Stimulated activated effector memory CD8-positive, alpha-beta T cell treated with anti-CD3 and anti-CD28 coated beads, Interleukin-12 subunit alpha, Interleukin-12 subunit beta, amount 100 ng/mL, for 72 hours (primary cell): ENCODE results near the gene BRSK2.
A peak's percentile ranks its signal among the peaks of the same experiment; 100 is the strongest.
"Not testable (repeated sequence)": the region's sequence is repeated elsewhere in the genome, so short reads cannot be mapped to it uniquely, and the experiment has no call there.

ENCODE experiments used
- ATAC-seq: fragments of 150-1000 bp; cut with Tn5 transposase; 2 replicates; pipeline ENCODE4 v1.10.0; 2021
- DNase-seq, 2 donors: peaks; one replicate each; pipeline ENCODE4 v3.0.0; 2021 to 2022; ENCODE audit warnings: low spot score in 2 of 2
- H3K27ac Mint-ChIP-seq: one replicate; pipeline ENCODE4 v1.8.0; 2022; ENCODE audit warnings: mild to moderate bottlenecking, mixed read lengths
- H3K36me3 Mint-ChIP-seq: one replicate; pipeline ENCODE4 v1.8.0; 2022; ENCODE audit warnings: mild to moderate bottlenecking, mixed read lengths
- H3K4me1 Mint-ChIP-seq: one replicate; pipeline ENCODE4 v1.8.0; 2022; ENCODE audit warnings: mixed read lengths
- H3K4me3 Mint-ChIP-seq: one replicate; pipeline ENCODE4 v1.8.0; 2022; ENCODE audit warnings: mild to moderate bottlenecking, mixed read lengths
- H3K9me3 Mint-ChIP-seq: one replicate; pipeline ENCODE4 v1.8.0; 2022; ENCODE audit warnings: mixed read lengths

The BRSK2 gene

DNA sequence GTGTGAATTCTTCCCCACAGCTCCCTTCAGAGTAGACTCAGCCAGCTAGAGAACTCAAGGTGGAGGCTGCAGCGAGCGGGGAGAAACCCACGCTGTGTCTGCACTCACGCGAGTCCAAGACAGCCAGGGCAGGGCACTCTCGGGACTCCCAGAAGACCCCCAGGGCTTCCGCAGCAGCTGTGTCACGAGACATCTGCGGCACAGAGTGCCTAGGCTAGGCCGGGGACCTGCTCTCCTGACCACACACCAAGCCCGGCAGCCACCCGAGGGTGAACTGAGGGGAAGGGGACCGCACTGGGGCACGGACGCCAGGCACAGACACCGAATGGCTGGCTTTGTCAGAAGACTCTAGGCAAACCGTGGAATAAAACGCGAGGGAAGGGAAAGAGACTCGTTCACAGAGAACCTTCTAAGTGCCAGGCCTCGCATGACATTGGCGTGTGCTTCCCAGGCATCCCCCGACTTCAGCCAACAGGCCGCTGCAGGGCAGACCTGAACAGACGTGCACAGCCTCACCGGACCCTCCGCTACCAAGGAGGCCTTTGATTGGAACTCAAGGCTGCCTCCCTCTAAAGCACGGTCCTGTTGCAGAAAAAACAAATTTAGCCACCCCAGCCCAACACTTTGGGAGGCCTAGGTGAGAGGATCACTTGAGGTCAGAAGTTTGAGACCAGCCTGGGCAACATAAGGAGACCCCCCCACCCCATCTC, 115.0 kb downstream of the BRSK2 start:
- H3K27ac Mint-ChIP-seq, result peak overlapping the region; percentile 83
- no peaks in the 10 kb centered on the region for H3K9me3 Mint-ChIP-seq
- no peaks in the 10 kb centered on the region for H3K36me3 Mint-ChIP-seq
- DNase-seq, result no peak
- H3K4me1 Mint-ChIP-seq, result peaks cover 80% of the 10 kb centered on the region
- ATAC-seq, result no peak
- no peak overlapping the region for H3K4me3 Mint-ChIP-seq

DNA sequence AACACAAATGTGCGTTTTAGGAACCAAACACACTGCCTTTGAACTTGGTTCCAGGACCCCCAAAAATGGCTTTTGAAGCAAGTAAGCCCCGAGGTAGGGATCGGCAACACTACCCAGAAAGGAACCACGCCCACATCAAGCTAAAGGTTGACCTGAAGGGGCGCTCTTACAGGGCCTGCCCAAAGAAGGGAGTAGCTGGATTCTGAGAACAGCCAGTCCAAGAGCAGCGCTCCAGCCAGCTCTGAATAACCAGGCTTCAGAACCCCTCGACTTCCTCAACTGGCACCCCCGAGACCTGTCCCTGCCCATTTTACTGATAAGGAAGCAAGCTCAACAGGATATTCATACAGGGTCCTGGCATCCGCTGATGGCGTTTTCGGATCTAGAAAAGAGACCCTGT, 115.7 kb downstream of the BRSK2 start:
- no peaks in the 10 kb centered on the region for H3K36me3 Mint-ChIP-seq
- H3K27ac Mint-ChIP-seq, result peak overlapping the region; percentile 83
- no peak overlapping the region for H3K4me3 Mint-ChIP-seq
- peaks cover 73% of the 10 kb centered on the region for H3K4me1 Mint-ChIP-seq
- DNase-seq (no peak), ATAC-seq (no peak)
- no peaks in the 10 kb centered on the region for H3K9me3 Mint-ChIP-seq

DNA sequence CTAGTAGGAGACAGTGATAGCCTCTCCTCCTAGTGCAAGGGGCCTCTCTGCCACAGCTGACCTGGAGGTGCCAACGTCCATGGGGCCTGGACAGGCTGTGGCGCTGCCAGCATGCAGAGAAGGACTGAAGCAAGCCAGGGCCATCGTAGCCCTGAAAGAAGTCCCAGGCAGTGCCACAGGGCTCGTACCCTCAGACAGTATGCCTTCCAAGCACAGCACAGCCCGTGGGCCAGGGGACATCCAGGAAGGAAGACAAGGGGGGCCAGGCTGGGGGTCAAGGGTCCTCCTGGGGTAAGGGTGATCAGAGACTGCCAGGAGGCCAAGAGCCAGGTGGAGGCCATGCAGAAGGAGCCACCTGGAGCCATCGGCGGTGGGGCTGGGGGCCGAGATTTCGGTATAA, 117.2 kb downstream of the BRSK2 start:
- Mint-ChIP-seq H3K4me3 (no peak overlapping the region), H3K27ac (peak overlapping the region; percentile 83), H3K4me1 (peaks cover 65% of the 10 kb centered on the region), H3K9me3 (no peaks in the 10 kb centered on the region), H3K36me3 (no peaks in the 10 kb centered on the region)
- DNase-seq (no peak), ATAC-seq (no peak)

DNA sequence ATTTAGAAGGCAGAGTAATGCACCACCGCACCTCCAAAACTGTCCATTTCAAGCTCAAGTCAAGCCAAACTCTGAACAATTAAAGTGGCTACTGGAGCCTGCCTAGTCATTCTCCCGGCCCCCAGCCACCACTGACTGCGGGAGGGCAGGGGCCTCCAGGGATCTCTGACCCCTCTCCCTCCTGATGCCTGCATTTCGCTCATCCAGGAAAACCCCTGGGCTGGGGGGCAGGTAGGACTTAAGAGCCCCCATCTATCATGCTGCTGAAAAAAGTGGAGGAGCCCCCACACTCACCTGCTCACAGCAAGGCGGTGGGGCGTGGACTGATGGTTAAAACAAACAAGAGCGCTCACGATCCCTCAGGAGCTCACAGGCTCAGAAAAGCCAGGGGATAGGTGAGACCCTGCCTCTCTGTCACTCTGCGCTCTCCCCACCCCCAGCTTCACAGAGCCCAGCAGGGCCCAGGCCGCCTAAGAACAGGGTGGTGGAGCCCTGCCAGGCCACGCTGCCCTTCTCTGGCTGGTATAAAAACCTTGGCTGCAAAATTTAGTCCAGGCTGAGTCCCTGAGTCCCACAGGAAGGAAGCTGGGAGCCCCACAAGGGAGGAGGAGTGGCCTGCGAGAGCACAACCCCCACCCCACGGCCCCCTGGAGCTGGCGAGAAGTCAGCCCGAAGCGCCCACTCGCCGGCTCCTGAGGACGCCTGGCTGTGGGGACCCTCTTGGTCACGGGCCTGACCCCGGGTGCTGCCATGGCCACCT, 117.8 kb downstream of the BRSK2 start:
- Mint-ChIP-seq H3K4me3 (no peak overlapping the region), H3K27ac (peak overlapping the region; percentile 83), H3K4me1 (peaks cover 70% of the 10 kb centered on the region), H3K36me3 (no peaks in the 10 kb centered on the region), H3K9me3 (no peaks in the 10 kb centered on the region)
- no peak for ATAC-seq
- DNase-seq, result no peak

DNA sequence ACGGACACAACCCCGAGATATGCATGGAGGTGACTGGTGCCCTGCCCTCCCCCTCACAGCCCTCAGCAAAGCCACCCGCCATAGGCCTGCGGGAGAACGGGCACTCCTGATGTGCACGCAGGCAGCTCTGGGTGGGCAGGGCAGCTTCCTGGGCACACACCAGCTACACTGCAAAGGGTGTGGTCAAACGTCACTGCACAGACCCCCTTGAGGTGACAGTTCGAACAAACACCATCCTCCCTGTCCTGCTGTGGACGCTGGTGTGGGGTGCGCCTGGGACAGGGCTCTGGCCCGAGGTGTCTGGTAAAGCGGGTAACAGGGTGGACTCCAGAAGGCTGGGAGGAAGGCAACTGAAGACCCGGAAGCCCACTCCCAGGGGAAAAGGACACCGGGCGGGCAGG, 118.8 kb downstream of the BRSK2 start:
- peak overlapping the region; percentile 56 for H3K27ac Mint-ChIP-seq
- DNase-seq (no peak), ATAC-seq (no peak)
- no peaks in the 10 kb centered on the region for H3K36me3 Mint-ChIP-seq
- no peak overlapping the region for H3K4me3 Mint-ChIP-seq
- H3K9me3 Mint-ChIP-seq, result no peaks in the 10 kb centered on the region
- peaks cover 67% of the 10 kb centered on the region for H3K4me1 Mint-ChIP-seq

DNA sequence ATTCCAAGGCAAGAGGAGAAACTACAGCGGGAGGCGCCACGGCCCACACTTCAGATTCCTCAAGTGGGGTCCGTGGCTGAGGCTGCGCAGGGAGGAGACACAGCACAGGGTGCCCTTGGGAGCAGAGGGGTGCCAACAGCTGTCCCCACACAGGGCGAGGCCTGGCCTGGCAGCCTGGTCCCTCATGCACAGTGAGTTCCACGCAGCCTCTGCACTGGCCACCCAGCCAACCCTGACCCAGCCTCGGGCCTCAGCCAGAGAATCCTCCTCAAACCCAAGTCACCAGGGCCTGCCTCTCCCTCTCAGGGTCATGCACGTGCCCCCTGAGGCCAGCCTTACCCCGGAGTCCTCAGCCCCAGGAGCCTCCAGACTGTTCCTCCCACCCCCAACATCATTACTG, 119.3 kb downstream of the BRSK2 start:
- no peak overlapping the region for H3K4me3 Mint-ChIP-seq
- no peak for ATAC-seq

DNA sequence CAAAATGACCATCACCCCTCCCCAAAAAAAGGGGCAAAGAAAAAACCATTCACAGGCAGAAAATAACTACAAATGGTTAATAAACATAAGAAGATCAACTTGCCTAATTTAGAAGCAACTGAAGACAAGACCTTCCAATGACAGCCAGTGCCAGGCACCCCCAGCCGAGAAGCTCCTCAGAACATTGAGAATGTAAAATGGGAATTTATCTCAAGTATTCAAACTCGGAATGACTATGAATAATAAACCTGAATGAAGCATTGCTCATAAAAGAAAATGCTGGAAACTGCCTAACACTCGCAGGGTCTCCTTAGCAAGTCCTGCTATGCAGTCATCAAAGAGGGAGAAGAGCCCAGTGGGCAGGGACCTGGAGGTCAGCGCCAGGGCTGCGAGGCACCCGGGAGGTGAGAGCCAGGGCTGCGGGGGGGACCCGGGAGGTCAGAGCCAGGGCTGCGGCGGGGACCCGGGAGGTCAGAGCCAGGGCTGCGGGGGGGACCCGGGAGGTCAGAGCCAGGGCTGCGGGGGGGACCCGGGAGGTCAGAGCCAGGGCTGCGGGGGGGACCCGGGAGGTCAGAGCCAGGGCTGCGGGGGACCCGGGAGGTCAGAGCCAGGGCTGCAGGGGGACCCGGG, 120.0 kb downstream of the BRSK2 start:
- Mint-ChIP-seq H3K27ac (peak overlapping the region; percentile 56), H3K36me3 (no peaks in the 10 kb centered on the region), H3K9me3 (no peaks in the 10 kb centered on the region), H3K4me1 (peaks cover 67% of the 10 kb centered on the region), H3K4me3 (no peak overlapping the region)
- ATAC-seq (no peak), DNase-seq (no peak)

More for the DNA sequence above, 119.3 kb downstream of the BRSK2 start:
- Mint-ChIP-seq H3K4me1 (peaks cover 67% of the 10 kb centered on the region), H3K36me3 (no peaks in the 10 kb centered on the region), H3K27ac (peak overlapping the region; percentile 56), H3K9me3 (no peaks in the 10 kb centered on the region)
- DNase-seq, result no peak

DNA sequence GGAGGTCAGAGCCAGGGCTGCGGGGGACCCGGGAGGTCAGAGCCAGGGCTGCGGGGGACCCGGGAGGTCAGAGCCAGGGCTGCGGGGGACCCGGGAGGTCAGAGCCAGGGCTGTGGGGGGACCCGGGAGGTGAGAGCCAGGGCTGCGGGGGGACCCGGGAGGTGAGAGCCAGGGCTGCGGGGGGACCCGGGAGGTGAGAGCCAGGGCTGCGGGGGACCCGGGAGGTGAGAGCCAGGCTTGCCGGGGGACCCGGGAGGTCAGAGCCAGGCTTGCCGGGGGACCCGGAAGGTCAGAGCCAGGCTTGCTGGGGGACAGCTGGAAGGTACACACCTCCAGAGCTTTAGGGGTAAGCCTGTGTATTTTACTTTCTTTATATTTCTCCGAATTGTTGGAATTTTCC, 120.6 kb downstream of the BRSK2 start:
- ATAC-seq, DNase-seq, H3K27ac Mint-ChIP-seq, H3K9me3 Mint-ChIP-seq, H3K36me3 Mint-ChIP-seq, H3K4me3 Mint-ChIP-seq: not testable (repeated sequence)
- H3K4me1 Mint-ChIP-seq, result peaks cover 70% of the 10 kb centered on the region

DNA sequence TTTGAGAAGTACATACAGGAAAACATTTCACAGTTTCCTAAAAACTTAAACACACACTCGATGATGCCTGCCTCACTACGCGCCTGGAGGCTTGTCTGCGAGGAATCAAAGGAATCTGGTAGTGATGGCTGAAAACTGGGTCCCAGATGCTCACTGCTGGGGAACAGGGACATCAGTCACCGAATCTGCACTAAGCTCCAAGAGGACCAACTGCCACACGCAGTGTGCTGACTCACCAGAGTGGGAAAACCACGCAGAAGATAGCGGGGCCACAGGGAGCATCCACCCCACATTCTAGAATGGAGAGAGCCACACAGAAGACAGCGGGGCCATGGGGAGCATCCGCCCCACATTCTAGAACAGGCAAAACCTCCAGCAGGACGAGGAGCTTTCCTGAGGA, 121.2 kb downstream of the BRSK2 start:
- Mint-ChIP-seq H3K27ac (peak overlapping the region; percentile 74), H3K4me1 (peaks cover 76% of the 10 kb centered on the region)

DNA sequence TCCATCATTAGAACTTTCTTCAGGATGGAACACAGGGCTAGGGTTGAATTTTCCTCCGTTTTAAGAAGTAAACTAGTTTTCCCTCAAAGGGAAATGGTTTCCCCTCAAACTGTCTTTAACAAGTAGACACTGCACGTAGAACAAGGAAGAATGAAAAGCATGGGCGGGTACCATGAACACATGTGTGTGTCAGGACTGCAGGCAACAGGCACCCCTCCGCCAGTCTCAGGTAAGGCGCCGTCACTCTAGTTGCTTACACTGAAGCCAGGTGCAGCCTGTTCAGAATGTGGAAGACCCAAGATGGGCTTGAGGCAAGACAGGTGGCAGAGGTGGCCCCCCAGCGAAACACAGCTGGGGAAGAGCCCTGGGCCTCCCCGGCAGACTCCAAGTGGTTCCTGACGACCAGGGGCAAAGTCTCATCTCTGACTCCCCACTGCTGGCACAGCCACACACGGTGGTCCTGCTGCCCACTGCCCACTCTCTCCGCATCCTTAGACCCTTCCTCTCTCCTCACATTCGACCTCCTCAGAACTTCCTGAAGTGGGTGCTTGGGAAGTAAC, 122.3 kb downstream of the BRSK2 start:
- Mint-ChIP-seq H3K4me1 (peaks cover 77% of the 10 kb centered on the region), H3K36me3 (no peaks in the 10 kb centered on the region), H3K27ac (peak overlapping the region; percentile 74), H3K4me3 (no peak overlapping the region), H3K9me3 (no peaks in the 10 kb centered on the region)
- DNase-seq (no peak), ATAC-seq (no peak)

More for the DNA sequence above, 121.2 kb downstream of the BRSK2 start:
- DNase-seq (no peak), ATAC-seq (no peak)
- no peaks in the 10 kb centered on the region for H3K9me3 Mint-ChIP-seq
- H3K4me3 Mint-ChIP-seq, result no peak overlapping the region
- no peaks in the 10 kb centered on the region for H3K36me3 Mint-ChIP-seq
